Measurements from ENCODE around the gene HSPA1L.
"Not testable (repeated sequence)": the region's sequence is repeated elsewhere in the genome, so short reads cannot be mapped to it uniquely, and the experiment has no call there.

HSPA1L gene

DNA sequence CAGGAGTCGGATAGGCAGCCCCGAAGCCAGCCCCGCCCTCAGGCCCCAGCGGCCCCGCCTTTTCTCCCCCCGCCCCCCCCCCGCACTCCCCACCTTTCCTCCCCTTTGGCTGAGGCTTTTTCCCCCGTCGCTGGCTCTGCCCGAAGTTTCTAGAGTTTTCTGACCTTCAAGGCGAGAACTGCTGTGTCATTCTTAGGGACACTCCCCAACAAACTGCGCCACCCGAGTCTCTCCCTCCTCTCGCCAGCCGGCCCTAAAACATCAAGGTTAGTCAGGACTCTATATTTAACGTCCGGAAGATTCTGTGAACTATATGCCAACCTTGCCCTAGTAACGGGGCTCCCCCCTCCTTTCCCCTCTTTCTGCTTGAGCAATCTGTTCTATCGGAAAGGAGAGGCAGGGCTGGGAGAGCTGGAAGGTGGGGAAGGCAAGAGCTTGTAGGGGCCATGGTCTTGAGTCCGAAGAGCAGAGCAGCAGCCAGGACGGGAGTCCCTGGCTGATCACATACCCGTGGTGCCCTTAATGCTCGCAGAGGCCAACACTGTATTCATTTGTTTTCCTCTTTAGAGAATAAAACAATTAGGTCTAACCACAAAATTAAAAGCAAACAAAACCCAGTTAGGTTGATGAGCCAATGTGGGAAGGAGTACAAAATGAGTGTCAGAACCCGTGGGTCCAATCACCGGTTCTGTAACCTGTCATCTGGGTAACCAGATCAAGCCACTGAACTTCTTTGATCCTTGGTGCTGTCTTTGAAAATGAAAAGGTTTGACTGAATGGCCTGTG is 7.1 kb upstream of the HSPA1L start:
- peak overlapping the region; percentile 95 to 99 (median 99) for H3K27ac Mint-ChIP-seq
- peaks cover 6% of the 10 kb centered on the region for H3K36me3 Mint-ChIP-seq (ENCODE audit: low read depth)
- peaks cover 61% of the 10 kb centered on the region for H3K4me1 Mint-ChIP-seq
- peak overlapping the region; percentile 87 to 89 (median 89) for H3K4me3 Mint-ChIP-seq
- no peaks in the 10 kb centered on the region for H3K27me3 Mint-ChIP-seq (ENCODE audit: low read depth)
- peaks cover 10% of the 10 kb centered on the region for H3K9me3 Mint-ChIP-seq
- no peak for TF ChIP-seq CTCF (IDR thresholded peaks at IDR 0.05; ENCODE audit: unreplicated experiment in 3 of 3)

DNA sequence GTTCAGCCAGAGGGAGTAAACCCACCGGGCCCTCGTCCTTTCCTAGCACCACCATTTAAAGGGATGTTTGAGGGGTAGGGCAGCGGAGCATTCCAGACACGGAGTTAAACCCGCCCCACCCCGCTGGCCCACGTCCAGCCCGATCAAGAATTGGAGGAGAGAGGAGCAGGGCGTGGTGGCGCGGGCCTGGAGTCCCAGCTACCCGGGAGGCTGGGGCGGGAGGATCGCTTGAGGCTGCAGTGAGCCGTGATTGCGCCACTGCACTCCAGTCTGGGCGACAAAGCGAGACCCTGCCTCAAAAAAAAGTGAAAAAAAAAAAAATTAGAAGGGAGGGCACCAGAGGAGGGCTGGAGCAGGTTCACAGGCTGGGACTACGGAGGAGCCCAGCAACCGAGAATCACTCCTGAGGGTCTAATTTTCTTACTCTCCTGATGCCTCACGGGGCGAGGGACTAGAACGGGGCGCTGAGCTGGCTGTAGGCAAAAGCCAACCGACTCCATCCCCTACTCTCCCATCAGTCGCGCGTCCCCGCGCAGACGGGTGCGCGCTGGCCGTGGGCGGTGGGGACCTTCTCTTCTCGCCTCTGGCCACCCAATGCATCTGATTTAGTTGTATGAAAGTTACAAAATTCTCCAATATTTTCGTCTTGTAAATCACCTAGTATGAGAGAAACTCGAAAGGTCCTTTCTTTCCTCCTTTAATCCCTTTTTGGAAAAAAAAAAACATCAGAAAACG is 6.4 kb upstream of the HSPA1L start:
- TF ChIP-seq CTCF (IDR thresholded peaks at IDR 0.05; ENCODE audit: unreplicated experiment in 3 of 3), result no peak
- peaks cover 6% of the 10 kb centered on the region for H3K36me3 Mint-ChIP-seq (ENCODE audit: low read depth)
- peak overlapping the region; percentile 95 to 99 (median 99) for H3K27ac Mint-ChIP-seq
- peak overlapping the region; percentile 87 to 89 (median 89) for H3K4me3 Mint-ChIP-seq
- no peaks in the 10 kb centered on the region for H3K27me3 Mint-ChIP-seq (ENCODE audit: low read depth)
- H3K4me1 Mint-ChIP-seq, result peaks cover 54% of the 10 kb centered on the region
- H3K9me3 Mint-ChIP-seq, result peaks cover 10% of the 10 kb centered on the region

DNA sequence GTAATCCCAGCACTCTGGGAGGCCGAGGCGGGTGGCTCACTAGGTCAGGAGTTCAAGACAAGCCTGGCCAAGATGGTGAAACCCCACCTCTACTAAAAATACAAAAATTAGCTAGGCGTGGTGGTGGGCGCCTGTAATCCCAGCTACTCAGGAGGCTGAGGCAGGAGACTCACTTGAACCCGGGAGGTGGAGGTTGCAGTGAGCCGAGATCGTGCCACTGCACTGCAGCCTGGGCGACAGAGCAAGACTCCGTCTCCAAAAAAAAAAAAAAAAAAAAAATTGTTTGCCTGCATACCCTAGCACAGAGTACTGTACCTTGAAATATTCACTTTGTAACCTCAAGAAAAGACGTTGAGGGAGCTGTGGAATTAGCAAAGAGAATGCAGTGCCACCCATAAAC is 5.3 kb upstream of the HSPA1L start:
- peaks cover 50% of the 10 kb centered on the region for H3K4me1 Mint-ChIP-seq
- H3K36me3 Mint-ChIP-seq (ENCODE audit: low read depth); H3K27me3 Mint-ChIP-seq (ENCODE audit: low read depth): not testable (repeated sequence)
- H3K27ac Mint-ChIP-seq, result peak overlapping the region; percentile 95 to 99 (median 97)
- H3K4me3 Mint-ChIP-seq, result peak overlapping the region; percentile 87 to 89 (median 89)
- peaks cover 12% of the 10 kb centered on the region for H3K9me3 Mint-ChIP-seq

DNA sequence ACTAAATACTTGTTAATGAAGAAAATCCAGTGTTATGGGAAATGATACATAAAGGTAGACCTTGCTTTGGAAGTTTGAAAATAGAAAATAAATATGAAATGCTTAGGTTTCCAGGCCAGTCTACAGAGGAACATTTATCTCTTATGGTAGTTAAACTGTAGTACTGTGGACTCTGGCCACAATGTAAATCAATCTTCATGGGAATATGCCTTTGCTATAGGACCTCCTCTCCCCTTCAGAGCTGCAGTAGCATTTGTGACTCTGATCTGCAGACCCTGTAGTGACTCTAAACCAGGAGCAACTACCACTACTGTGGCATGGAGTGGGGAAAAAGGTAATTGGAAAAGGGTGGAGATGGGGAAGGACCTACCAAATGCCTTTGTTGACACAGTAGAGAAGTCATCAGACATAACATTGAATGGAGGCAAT is 4.8 kb upstream of the HSPA1L start:
- no peaks in the 10 kb centered on the region for H3K27me3 Mint-ChIP-seq (ENCODE audit: low read depth)
- H3K27ac Mint-ChIP-seq, result peak overlapping the region; percentile 66 to 82 (median 80)
- peaks cover 49% of the 10 kb centered on the region for H3K4me1 Mint-ChIP-seq
- TF ChIP-seq CTCF (IDR thresholded peaks at IDR 0.05; ENCODE audit: unreplicated experiment in 3 of 3), result no peak
- peaks cover 11% of the 10 kb centered on the region for H3K36me3 Mint-ChIP-seq (ENCODE audit: low read depth)
- H3K9me3 Mint-ChIP-seq, result peaks cover 14% of the 10 kb centered on the region
- H3K4me3 Mint-ChIP-seq, result peak overlapping the region; percentile 65 to 78 (median 75)

GRCh38 chr6:31817929-31818511 is 2.9 kb upstream of the HSPA1L start:
- H3K36me3 Mint-ChIP-seq (ENCODE audit: low read depth), result peaks cover 11% of the 10 kb centered on the region
- H3K27me3 Mint-ChIP-seq (ENCODE audit: low read depth), result not testable (repeated sequence)
- peak overlapping the region; percentile 64 to 72 (median 65) for H3K27ac Mint-ChIP-seq
- peaks cover 48% of the 10 kb centered on the region for H3K4me1 Mint-ChIP-seq
- H3K4me3 Mint-ChIP-seq, result peak overlapping the region; percentile 76 to 86 (median 80)
- peaks cover 14% of the 10 kb centered on the region for H3K9me3 Mint-ChIP-seq

- Mint-ChIP-seq H3K4me3 (peak overlapping the region; percentile 76 to 86 (median 80)), H3K27ac (peak overlapping the region; percentile 62 to 72 (median 64)), H3K36me3 (ENCODE audit: low read depth) (peaks cover 11% of the 10 kb centered on the region), H3K4me1 (peaks cover 41% of the 10 kb centered on the region), H3K9me3 (peaks cover 14% of the 10 kb centered on the region)
- H3K27me3 Mint-ChIP-seq (ENCODE audit: low read depth), result not testable (repeated sequence)
Measured at GRCh38 chr6:31817133-31817928, 2.2 kb upstream of the HSPA1L start.

- no peak for TF ChIP-seq CTCF (IDR thresholded peaks at IDR 0.05; ENCODE audit: unreplicated experiment in 3 of 3)
- H3K4me3 Mint-ChIP-seq, result peak overlapping the region; percentile 89 to 90 (median 89)
- H3K36me3 Mint-ChIP-seq (ENCODE audit: low read depth), result peaks cover 11% of the 10 kb centered on the region
- peaks cover 14% of the 10 kb centered on the region for H3K9me3 Mint-ChIP-seq
- peaks cover 24% of the 10 kb centered on the region for H3K4me1 Mint-ChIP-seq
- H3K27ac Mint-ChIP-seq, result peak overlapping the region; percentile 99
- no peaks in the 10 kb centered on the region for H3K27me3 Mint-ChIP-seq (ENCODE audit: low read depth)
Measured at GRCh38 chr6:31814677-31815024, 432 bp downstream of the HSPA1L start.

All from nephron (organoid).